NCI-H1417 treated with DMSO at 0.1 percent for 48 hours (cell line): ENCODE data around the gene SHROOM3.

ENCODE experiments used
- DNase-seq: peaks from one replicate; lab custom pipeline; 2025; lab: John Stamatoyannopoulos, UW

The SHROOM3 gene

GRCh38 chr4:76663824-76664223, 228.8 kb downstream of the SHROOM3 start:
- DNase-seq, result no peak

- no peak for DNase-seq
Observed at GRCh38 chr4:76665153-76665552, 230.1 kb downstream of the SHROOM3 start.

GRCh38 chr4:76665721-76666120, 230.7 kb downstream of the SHROOM3 start:
- no peak for DNase-seq

GRCh38 chr4:76666944-76667532, 232.0 kb downstream of the SHROOM3 start:
- DNase-seq, result no peak

GRCh38 chr4:76670631-76671030, 235.6 kb downstream of the SHROOM3 start:
- DNase-seq, result no peak

- DNase-seq, result no peak
Observed at GRCh38 chr4:76673362-76673761, 238.3 kb downstream of the SHROOM3 start.

GRCh38 chr4:76674983-76675382, 240.0 kb downstream of the SHROOM3 start:
- DNase-seq, result no peak

GRCh38 chr4:76677571-76678326, 242.7 kb downstream of the SHROOM3 start:
- no peak for DNase-seq

- no peak for DNase-seq
Observed at GRCh38 chr4:76679691-76680090, 244.7 kb downstream of the SHROOM3 start.

GRCh38 chr4:76680952-76681351, 245.9 kb downstream of the SHROOM3 start:
- no peak for DNase-seq

GRCh38 chr4:76681996-76682395, 247.0 kb downstream of the SHROOM3 start:
- DNase-seq, result no peak

- no peak for DNase-seq
Observed at GRCh38 chr4:76683144-76683543, 248.1 kb downstream of the SHROOM3 start.

- DNase-seq, result peak; percentile 59
Observed at GRCh38 chr4:76687746-76688448, 252.9 kb downstream of the SHROOM3 start.

GRCh38 chr4:76688619-76689144, 253.7 kb downstream of the SHROOM3 start:
- DNase-seq, result no peak

- DNase-seq, result no peak
Observed at GRCh38 chr4:76689145-76689817, 254.3 kb downstream of the SHROOM3 start.

GRCh38 chr4:76690011-76690905, 255.2 kb downstream of the SHROOM3 start:
- DNase-seq, result no peak

- DNase-seq, result no peak
Observed at GRCh38 chr4:76690906-76691275, 255.9 kb downstream of the SHROOM3 start.

- DNase-seq, result no peak
Observed at GRCh38 chr4:76691807-76692582, 257.0 kb downstream of the SHROOM3 start.

GRCh38 chr4:76692761-76693160, 257.7 kb downstream of the SHROOM3 start:
- DNase-seq, result no peak

GRCh38 chr4:76694056-76694455, 259.0 kb downstream of the SHROOM3 start:
- DNase-seq, result no peak

- DNase-seq, result no peak
Observed at GRCh38 chr4:76696109-76696508, 261.1 kb downstream of the SHROOM3 start.
